Tibial artery (tissue), 4 donors: ENCODE data around the gene GAS7.

Experiments
- DNase-seq, 2 donors: peaks; one replicate each; pipeline ENCODE4 v3.0.0-alpha.2; 2019
- H3K27ac ChIP-seq, 2 donors: fragments of 200-600 bp; sonication (generic) in 1 of 2; 1 replicate in 1 of 2; 2 replicates in 1 of 2; pipeline ENCODE4 v1.5.1; 2018 to 2019; ENCODE audit warnings: mild to moderate bottlenecking in 1 of 2
- H3K27me3 ChIP-seq, 2 donors: fragments of 200-600 bp; sonication (generic) in 1 of 2; one replicate each; pipeline versions ENCODE4 v1.5.1 to v1.6.0; 2016 to 2019
- H3K36me3 ChIP-seq, 3 donors: fragments of 200-600 bp; sonication (generic) in 2 of 3; one replicate each; pipeline ENCODE4 v1.5.1; 2016 to 2019; ENCODE audit warnings: mild to moderate bottlenecking in 2 of 3
- H3K4me1 ChIP-seq, 4 donors: fragments of 200-600 bp; sonication (generic) in 2 of 4; 1 replicate in 3 of 4; 2 replicates in 1 of 4; pipeline ENCODE4 v1.5.1; 2016 to 2019
- H3K4me3 ChIP-seq, 2 donors: fragments of 200-600 bp; sonication (generic) in 1 of 2; 1 replicate in 1 of 2; 2 replicates in 1 of 2; pipeline ENCODE4 v1.5.1; 2018 to 2019; ENCODE audit warnings: mild to moderate bottlenecking in 2 of 2
- H3K9me3 ChIP-seq, 3 donors: fragments of 200-600 bp; sonication (generic) in 1 of 3; one replicate each; pipeline ENCODE4 v1.5.1; 2016 to 2019
- CTCF ChIP-seq, 2 experiments: fragments of 200-600 bp in 1 of 2; fragments of 450-650 bp in 1 of 2; IDR thresholded peaks; one replicate each; pipeline ENCODE4 v1.5.1; 2017 to 2019; ENCODE audit warnings: antibody characterized with exemption in 2 of 2, mild to moderate bottlenecking in 1 of 2, moderate library complexity in 1 of 2
- intact Hi-C: fragments of 100-400 bp; cut with DNase I; formaldehyde crosslinking; loops from one replicate; pipeline ENCODE4 v1.15.0; 2023; ENCODE audit warnings: low total_unique reads

GAS7 gene

DNA sequence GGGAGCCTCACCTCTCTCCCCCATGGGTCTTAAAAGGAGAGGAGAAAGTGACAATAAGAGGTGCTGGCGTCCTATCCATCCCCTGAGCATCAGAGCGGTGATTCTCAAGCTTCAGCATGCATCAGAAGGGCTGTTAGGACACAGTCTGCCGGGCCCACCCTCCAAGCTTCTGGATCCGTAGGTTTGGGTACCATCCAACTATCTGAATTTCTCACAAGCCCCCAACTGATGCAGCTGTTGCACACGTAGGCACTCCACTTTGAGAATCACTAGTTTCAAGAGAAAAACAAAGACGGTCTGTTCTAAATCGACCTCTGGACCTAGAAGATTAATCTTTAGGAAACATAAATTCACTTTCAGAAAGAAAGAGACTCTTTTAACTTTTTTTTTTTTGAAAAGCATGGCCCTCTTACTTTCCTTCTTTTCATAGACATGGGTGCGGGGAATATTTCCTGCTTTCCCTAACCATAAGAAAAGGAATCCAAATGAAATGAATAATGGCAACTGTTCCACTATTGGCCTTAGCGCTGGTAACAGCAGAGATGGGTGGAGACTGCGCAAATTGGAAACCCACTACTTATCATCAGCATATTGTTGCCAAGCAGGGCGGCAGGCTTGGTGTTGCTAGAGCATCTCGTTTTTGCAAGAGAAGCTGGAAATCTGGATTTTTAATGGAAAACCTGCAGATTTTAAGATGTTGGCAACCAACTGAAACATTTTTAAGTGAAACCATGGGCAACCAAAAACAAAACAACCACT is 144.4 kb downstream of the GAS7 start:
- Histone ChIP-seq H3K4me3 (no peak overlapping the region), H3K27me3 (no peaks in the 10 kb centered on the region), H3K9me3 (no peaks in the 10 kb centered on the region), H3K4me1 (no peaks in the 10 kb centered on the region), H3K27ac (no peak overlapping the region), H3K36me3 (no peaks in the 10 kb centered on the region)
- no peak for TF ChIP-seq CTCF (IDR thresholded peaks at IDR 0.05)
- intact Hi-C loops: no loop called here
- no peak for DNase-seq

DNA sequence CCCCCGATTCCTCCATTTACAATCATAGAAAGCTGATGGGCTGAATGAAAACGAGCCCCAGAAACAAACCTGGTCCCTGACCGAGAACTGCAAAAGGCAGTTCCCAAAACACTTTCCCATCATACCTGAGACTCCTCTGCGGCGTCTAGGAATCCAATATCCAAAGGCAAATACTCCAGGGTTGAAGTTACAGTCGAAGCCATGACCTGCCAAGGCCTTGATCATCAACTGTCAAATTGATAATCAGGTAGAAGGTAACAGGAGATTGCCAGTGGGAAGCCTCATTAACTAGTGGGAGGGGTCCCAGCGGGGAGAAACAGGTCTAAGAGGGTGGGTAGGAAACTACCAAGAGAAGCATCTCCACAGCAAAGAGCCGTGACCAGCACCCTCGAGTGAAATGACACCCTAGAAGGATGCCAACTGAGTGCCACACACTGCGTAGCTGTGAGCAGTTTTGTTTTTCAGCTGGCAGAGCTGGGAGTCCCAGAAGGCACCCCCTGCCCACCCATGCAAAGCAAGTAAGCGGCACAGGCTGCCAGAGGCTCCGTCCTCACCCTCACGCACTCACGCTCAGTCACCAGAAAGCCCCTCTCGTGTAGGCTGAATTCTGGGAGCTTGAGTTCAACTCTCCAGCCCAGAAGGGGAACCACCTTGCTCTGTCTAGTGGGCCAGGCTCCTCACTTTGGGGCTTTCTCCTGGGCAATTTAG is 146.1 kb downstream of the GAS7 start:
- Histone ChIP-seq H3K27ac (no peak overlapping the region), H3K4me1 (no peaks in the 10 kb centered on the region), H3K9me3 (no peaks in the 10 kb centered on the region), H3K27me3 (no peaks in the 10 kb centered on the region), H3K36me3 (no peaks in the 10 kb centered on the region), H3K4me3 (no peak overlapping the region)
- intact Hi-C loops: no loop called here
- DNase-seq: no peak
- no peak for TF ChIP-seq CTCF (IDR thresholded peaks at IDR 0.05)

- no peak for TF ChIP-seq CTCF (IDR thresholded peaks at IDR 0.05)
- peak in 1 of 2 donors; percentile 50 for DNase-seq
- no peak overlapping the region for H3K4me3 ChIP-seq
- H3K4me1 ChIP-seq: no peaks in the 10 kb centered on the region
- no peak overlapping the region for H3K27ac ChIP-seq
- no peaks in the 10 kb centered on the region for H3K36me3 ChIP-seq
- no peaks in the 10 kb centered on the region for H3K9me3 ChIP-seq
- intact Hi-C loops: no loop called here
- no peaks in the 10 kb centered on the region for H3K27me3 ChIP-seq
Measured at GRCh38 chr17:10051112-10051511, 147.3 kb downstream of the GAS7 start.

DNA sequence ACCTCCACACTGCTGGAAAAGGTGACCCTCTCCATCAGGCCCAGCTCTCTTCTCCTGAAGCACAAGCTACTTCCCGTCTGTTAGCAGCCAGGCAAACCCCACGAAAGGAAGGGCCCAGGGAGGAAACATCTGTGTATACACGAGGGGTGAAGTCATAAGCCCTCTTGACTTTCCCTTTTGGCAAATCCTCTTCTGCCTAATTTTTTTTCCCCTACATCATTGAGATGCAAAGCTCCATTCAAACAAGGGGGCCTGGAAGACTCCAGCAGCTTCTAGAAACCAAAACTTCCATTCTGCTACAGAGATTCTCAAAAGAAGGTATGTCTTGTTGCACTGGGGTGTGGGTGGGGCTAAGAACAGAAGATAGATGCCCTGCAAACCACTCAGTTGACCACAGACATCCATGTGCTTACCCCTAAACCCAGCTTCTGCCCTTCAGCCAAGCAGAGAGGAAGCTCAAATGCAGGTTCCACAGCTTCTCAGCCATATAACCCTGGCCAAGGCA is 147.8 kb downstream of the GAS7 start:
- peak in 1 of 2 donors; percentile 69 for DNase-seq
- H3K9me3 ChIP-seq: no peaks in the 10 kb centered on the region
- intact Hi-C loops: no loop called here
- no peak overlapping the region for H3K4me3 ChIP-seq
- H3K27ac ChIP-seq: peak overlapping the region in 1 of 2 donors; percentile 14
- no peaks in the 10 kb centered on the region for H3K36me3 ChIP-seq
- no peaks in the 10 kb centered on the region for H3K4me1 ChIP-seq
- H3K27me3 ChIP-seq: no peaks in the 10 kb centered on the region
- no peak for TF ChIP-seq CTCF (IDR thresholded peaks at IDR 0.05)

DNA sequence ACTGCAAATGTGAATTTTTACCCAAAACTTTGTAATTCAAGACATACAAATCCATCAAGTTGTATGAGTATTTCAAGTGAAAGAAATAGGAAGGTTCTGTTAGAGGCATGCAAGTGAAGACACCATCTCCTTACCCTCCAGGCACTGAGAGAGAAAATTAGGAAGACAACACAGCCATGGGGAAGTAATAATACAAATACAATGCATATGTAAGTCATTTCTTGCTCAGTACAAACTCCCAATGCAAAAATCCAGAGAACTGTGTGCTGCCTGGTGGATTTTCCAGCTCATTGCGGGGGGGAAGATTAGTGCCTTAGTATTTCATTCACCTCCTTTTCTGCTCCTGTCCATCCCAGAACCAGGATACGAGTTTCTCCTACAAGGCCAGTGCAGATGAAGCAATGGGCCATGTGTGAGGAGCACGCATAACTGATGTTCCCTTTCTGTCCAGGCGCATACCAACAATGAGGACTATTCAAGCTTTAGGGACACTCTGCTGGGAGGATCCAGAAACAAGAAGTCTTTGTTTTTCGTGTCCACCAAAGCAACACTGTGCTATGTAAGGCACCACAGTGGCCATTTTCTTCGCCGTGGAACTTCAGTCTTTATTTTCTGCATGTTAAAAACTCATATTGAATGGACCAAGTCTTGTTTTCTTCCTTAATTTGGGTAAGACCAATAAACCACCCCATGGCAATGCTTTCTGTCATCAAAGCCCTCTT is 149.6 kb downstream of the GAS7 start:
- intact Hi-C loops: no loop called here
- Histone ChIP-seq H3K27me3 (no peaks in the 10 kb centered on the region), H3K9me3 (no peaks in the 10 kb centered on the region), H3K27ac (no peak overlapping the region), H3K4me3 (no peak overlapping the region), H3K4me1 (no peaks in the 10 kb centered on the region), H3K36me3 (no peaks in the 10 kb centered on the region)
- DNase-seq: no peak
- no peak for TF ChIP-seq CTCF (IDR thresholded peaks at IDR 0.05)
